ENCODE results near the gene U2AF1L4.
"Not testable (repeated sequence)": the region's sequence is repeated elsewhere in the genome, so short reads cannot be mapped to it uniquely, and the experiment has no call there.

The U2AF1L4 gene

DNA sequence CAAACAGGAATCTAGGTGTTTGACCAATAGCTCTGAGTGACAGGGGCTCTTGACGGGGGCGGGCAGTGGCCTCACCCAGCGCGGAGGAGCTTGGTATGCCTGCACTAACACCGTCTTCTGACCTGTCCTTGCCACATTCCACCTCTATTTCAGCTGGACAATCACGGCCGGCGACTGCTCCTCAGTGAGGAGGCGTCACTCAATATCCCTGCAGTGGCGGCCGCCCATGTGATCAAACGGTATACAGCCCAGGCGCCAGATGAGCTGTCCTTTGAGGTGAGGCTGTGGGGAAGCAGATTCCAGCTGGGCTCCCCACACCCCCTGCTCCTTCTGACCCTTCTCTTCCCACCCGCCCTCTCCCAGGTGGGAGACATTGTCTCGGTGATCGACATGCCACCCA lies 34.8 kb upstream of the U2AF1L4 start:
- DNase-seq = no peak

DNA sequence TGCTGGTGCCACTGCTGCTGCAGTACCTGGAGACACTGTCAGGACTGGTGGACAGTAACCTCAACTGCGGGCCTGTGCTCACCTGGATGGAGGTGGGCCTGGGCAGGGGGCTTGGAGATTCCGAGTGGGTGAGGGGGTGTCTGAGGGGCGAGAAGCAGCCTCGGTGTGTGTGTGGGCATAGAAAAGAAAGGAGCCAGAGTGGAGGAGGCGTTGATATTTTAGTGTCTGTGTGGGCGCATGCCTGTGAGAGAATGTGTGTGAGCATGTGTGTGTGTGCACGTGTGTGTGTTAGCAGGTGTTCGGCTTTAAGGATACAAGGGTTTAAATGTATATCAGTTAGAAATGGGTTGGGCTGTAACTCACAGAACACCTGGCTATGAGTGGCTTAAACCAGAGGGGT lies 33.8 kb upstream of the U2AF1L4 start:
- no peak for DNase-seq

DNA sequence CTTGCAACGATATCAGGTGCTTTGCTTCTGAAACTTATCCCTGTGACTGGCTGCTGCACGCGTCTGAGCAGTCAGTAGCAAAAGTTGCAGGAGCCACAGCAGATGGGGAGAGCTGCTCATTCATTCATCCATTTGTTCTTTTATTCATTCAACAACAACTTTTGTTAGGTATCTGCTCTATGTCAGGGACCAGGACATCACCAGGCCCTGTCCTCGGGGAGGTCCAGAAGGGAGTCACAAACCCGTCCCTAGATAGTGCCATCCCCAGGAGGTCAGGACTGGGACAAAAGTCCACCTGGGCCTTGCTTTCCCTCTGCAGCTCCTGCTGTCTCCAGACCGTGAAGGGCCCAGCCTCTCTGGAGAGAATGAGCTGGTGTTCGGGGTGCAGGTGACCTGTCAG lies 32.7 kb upstream of the U2AF1L4 start:
- DNase-seq = no peak

DNA sequence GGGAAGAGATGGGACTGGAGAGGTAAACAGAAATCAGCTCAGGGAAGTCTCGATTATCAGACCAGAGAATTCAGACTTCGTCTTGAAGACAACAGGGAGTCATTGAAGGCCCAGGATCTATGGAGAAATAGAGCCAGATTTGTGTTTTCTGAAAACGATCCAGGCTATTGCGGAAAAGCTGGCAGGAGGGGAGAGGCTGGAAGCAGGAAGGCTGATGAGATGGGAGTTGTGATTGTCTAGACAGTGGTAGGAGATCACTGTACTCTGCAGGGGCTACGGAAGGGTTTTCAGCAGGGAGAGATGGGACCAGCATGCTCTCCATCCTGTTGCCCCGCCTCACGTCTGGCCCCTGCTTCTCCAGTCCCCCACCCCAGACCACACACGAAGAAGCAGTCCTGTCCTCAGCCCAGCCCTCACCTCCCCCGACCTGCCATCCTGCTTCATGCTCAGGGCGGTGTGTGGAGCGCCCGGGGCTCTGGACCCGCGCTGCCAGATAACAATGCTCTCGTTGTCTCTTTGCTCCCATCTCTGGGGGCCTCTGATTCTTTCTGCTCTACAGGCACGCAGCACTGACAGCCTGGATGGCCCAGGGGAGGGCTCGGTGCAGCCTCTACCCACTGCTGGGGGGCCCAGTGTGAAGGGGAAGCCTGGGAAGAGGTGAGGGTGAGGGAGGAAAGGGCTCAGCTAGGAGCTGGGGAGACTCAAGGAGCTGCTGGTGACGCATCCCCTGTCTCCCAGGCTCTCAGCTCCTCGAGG lies 32.0 kb upstream of the U2AF1L4 start:
- no peak for DNase-seq

DNA sequence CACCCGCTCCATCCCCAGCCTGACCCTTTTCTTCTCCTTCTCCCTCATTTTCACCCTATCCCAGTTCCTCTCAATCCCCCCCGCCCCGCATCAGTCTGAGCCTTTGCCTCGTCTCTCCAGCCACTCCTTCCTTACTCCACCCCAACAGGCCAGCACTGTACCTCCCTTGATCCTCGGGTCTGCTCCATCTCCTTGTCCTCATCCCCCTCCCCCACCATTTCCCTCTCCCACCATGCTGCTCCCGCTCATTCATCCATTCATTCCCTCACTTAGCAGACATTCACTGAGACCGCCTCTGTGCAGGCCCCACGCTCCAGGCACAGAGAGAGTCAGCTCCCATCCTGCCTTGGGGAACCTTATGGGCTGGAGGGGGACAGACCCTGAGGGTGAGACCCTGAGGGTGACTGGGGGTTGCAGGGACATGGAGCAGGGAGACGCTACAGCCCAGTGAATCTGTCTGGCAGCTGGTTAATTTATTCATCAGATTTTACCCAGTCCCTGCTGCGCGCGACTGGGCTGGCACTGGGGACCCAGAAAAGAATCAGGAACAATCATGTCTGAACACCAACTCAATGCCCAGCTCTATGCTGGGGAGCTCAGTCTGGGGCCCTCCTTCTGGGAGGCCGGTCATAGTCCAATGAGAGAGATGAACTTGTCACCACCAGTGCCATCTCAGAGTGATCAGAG lies 31.0 kb upstream of the U2AF1L4 start:
- DNase-seq = peak; percentile 40

DNA sequence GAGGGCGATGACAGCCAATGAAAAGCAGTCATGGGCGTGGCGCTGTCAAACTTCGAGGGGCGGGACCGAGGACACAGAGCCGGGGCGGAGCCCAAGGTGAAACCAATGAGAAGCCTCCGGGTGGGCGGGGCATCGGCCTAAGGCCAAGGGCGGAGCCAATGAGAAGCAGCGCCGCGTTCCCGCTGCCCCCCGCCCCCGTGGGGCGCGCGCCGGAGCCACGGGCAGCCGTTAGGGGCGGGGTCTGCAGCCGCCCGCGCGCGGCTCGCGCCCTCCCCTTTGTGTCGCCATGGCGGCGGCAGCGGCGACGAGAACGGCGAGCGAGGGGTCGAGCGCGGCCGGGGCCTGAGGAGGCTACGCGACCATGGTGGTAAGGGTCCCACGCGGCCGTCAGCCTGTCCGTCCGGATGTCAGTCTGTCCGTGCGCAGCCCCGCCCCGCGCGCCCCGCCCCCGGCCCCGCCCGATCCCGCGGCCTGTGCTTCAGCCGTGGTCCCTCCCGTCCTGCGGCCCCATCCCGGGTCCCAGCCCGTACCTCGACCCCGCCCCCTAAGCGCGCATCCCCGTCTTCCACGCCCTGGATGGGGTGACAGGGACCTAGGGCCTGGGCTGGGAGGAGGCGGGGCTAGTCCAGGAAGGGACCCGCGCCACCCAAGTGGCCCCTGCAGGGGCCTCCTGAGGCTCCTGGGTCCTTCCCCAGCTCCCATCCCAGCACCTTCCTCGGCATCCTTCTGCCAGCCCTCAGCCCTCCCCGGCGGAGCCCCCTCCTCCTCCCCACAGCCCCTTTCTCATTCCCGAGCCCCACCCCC lies 30.3 kb upstream of the U2AF1L4 start, which contains the start of gene ARHGAP33:
Gene ARHGAP33, plus strand, starts transcription at position 267 of the 804 bp plus-strand sequence. Its CDS starts 95 bp downstream, at position 362.
- peak; percentile 100 for DNase-seq

DNA sequence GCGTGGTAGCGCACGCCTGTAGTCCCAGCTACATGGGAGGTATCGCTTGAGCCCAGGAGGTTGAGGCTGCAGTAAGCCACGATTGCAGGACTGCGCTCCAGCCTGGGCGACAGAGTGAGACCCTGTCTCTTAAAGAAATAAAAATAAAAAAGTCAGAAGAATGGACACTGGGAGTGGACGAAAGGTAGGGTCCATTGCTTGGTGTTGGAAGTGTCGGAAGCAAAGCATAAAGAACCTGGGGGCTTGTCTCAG lies 29.8 kb upstream of the U2AF1L4 start:
- no peak for DNase-seq

DNA sequence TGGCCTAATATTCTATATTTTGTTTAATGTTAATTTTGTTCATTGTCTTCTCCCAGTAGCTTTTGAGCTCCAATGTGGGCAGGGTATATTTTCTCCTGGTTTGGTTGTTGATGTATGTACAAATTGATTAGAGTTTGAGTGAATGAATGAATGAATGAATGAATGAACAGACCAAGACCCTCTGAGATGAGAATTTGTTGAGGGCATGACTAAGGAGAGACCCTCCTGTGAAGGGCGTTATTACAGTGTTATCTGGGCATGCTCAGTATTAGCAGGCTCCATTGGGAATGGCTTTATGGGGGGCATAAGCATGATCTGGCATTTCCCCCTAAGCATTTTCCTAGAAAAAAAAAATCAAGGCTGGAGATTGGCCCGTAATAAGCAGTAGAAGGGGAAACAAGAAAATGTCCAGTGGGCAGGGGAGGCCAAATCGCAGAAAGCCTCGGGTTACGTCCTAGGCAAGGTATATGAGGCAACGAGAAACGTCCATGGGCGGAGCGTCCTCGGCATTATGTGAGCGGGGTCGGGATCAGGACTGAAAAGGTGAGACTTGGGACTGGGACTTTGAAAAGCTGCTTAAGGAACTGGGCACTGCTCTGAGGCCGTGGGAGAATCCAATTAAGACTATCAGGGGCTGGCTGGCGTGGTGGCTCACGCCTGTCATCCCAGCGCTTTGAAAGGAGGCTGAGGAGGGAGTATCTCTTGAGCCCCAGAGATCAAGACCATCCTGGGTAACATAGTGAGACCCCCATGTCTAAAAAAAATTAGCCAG lies 29.2 kb upstream of the U2AF1L4 start:
- peak; percentile 76 for DNase-seq

DNA sequence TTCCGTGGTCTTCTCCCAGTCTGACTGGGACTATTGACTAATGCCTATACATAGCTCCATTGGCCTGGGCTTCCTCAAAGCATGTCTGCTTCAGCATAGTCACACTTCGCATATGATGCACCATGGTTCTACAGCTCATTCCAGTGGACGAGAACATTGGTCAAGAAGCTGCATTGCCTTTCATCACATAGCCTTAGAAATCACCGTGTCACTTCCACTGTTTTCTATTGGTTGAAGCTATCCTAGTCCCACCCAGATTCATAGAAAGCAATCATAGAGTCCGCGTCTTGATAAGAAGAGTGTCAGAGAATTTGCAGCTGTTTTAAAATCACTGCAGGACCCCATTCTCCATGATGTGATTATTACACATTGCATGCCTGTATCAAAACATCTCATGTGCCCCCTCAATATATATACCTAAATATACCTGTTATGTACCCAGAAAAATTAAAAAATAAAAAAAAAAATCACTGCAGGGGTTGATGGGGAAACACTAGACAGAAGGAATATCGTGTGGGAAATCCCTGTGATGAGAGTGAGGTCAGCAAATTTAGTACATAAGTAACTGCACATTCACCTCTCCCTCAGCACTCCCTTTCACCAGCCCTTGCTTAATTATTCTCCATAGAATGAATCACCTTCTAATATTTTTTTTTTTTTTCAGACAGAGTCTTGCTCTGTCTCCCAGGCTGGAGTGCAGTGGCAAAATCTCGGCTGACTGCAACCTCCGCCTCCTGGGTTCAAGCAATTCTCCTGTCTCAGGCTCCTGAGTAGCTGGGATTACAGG lies 28.0 kb upstream of the U2AF1L4 start:
- DNase-seq = peak; percentile 31

DNA sequence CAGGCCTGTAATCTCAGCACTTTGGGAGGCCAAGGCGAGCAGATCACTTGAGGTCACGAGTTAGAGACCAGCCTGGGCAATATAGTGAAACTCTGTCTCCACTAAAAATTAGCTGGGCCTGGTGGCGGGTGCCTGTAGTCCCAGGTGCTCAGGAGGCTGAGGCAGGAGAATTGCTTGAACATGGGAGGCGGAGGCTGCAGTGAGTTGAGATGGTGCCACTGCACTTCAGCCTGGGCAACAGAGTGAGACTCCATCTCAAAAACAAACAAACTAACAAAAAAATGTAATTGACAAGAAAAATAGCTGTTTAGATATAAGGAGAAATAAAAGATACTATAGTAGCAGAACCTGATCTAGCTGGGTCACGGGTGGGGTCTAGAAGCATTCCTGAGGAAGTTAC lies 27.1 kb upstream of the U2AF1L4 start:
- DNase-seq = not testable (repeated sequence)

DNA sequence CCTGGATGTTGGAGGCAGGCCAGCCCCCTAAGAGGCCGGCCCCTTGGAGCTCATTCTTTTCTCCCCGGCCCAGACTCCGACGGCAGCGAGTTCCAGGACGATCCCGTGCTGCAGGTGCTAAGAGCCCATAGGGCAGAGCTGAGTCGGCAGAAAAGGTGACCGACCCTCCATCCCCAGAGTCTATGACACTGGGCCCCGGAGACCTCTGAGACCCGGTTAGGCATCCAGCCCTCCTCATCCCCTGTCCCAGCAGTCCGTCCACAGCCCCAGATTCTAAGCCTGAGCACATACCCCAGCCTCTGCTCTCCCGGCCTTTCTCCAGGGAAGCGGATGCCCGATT lies 22.8 kb upstream of the U2AF1L4 start:
- no peak for DNase-seq

DNA sequence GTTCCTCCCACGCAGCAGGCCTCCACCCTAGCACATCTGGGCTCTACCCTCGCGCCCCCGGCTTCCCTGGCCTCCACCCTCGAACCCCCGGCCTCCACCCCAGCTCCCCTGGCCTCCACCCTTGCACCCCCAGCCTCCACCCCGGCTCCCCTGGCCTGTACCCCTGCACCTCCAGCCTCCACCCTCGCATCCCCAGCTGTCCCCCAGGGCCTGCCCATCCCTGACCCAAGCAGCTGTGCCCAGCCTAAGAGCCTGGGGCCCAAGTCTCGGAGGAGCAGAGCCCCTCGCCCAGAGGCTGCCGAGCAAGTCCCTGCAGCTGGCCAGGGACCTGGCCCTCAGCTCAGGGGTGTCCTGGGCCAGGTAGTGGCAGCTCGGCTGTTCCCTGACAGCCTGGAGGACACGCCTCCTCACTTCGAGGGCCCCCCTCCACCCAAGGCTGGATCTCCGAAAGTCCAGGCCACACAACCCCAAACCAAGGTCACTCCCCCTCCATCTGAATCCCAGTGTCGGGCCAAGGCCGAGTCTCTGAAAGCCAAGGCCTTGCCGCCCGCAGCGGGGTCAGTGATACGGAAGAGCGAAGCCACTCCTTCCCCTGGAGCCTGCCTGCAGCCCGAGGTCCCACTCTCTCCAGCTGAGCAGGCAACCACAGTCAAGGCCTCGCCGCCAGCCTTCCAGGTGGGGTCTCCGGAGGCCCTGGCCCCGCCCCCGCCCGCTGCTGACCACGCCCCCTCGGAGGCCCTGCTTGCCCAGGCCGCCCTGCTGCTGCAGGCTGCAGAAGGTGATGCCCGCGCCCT lies 22.3 kb upstream of the U2AF1L4 start:
- no peak for DNase-seq

DNA sequence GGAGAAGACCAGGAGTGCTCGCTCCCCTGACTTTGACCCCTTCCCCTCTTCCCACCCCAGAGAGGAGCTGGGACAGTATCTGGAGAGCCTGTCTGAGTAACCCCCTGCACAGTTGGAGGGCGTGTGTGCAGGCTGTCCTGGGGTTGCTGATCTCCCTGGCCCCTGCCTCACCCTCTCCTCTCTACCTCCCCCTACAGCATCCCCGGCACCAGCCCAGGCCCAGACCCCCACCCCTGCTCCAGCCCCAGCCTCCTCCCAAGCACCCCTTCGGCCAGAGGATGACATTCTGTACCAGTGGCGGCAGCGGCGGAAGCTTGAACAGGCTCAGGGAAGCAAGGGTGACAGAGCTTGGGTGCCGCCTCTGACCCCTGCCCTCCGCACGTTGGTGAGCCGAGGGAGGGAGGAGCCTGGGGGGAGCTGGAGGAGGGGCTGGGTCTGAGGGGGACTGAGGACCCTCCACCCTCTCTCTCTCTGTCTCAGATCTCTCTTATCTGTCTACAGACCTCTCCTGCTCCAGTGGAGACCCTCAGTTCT lies 21.4 kb upstream of the U2AF1L4 start:
- DNase-seq = no peak

DNA sequence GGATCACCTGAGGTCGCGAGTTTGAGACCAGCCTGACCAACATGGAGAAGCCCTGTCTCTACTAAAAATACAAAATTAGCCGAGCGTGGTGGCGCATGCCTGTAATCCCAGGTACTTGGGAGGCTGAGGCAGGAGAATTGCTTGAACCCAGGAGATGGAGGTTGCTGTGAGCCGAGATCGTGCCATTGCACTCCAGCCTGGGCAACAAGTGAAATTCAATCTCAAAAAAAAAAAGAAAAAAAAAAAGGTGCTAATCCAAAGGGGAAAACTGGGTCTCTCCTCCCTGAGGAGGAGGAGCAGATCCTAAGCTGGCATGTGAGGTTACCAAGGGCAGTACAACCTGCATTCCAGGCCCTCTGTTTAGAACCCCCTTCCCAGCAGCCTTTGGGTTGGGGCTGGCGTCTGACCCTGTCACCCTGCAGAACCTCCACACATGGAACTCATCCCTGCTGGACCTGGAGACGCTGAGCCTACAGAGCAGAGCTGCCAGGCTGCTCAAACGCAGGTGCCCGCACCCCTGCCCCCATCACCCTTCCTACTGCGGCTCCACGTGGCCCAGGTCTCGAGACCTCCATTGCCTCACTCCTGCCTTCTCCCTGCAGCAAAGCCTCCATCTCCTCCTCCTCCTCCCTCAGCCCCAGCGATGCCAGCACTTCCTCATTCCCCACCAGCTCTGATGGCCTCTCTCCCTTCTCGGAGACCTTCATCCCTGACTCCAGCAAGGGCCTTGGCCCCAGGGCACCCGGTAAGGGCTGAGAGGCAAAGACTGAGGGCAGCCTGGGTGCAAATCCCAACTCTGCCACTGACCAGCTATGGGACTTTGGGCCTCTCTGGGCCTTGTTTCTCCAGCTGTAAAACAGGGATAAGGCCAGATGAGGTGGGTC lies 19.5 kb upstream of the U2AF1L4 start:
- DNase-seq = no peak

DNA sequence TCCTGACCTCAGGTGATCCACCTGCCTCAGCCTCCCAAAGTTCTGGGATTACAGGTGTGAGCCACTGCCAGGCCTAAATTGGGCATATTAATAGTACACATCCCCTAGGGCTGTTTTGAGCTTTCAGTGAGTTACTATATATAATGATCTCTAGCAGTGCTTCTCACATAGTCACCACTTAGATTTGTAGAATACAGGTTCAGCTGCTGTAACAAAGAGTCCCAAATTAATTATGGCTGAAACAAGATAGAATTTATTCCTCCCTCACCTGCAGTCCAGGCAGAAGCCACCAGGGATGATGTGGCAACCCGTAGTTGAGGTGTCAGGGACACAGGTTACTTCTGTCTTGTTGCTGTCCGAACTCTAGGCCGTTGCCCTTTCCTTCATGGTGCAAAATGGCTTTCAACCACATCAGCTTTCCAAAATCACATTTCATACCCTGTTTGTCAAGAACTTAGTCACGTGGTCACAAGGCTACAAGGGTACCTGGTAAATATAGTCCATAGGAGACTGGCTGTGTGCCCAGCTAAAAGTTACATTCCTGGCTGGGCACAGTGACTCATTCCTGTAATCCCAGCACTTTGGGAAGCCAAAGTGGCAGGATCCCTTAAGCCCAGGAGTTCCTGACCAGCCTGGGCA lies 15.6 kb upstream of the U2AF1L4 start:
- DNase-seq = no peak

DNA sequence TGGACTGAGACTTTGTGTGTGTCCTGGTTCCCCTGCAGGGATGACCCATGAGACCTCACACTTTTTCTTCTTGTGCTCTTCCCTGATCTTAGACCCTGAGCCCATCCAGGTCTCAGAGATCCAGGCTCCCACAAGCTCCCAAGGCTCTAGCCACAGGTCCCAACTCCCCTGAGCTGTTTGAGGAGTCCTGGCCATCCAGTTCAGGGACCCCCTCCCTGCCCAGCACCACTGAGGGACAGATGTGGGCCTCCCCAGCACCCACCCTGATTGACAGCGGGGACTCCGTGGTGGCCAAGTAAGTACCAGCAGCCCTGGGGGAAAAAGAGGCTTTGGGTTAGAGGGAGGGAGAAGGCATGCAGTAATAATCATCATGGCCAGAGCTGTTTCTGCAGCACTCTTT lies 14.5 kb upstream of the U2AF1L4 start:
- no peak for DNase-seq

DNA sequence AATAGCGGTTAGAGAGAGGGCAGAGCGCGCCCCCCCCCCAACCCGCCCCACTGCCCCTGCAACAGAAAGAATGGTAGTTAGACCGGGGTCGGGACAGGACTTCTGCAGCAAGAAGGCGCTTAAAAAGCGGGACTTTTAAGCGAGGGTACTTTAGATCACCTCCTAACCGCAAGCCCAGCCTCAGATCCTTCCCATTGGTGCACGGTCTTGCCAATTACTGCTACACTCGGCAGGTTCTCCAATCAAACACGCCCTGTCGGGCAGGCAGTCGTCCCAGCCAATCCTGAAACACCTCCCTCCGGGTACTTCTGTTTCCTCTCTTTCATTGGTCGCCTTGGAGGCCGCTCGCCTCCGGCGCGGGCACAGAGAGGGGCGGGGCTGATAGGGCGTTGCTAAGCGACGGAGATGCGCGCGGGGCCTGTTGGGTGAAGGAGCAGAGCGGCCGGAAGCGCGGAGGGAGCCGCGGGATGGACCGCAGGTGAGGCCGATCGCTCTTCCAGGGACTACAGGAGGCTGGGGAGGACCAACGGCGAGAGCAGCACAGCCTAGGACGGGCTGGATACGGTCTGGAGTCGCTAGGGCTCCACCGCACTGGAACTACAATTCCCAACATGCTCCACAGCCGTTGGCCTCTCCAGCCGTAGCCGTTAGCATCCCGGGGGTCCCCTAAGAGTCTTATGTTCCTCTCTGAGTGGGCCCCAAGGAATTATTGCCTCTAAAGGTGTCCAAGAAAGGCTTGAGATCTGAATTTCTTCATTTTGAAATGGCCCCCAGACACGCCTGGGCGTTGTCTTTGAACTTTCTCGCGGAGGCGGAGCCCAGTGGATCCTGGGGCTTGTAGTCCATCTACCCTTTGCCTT lies 12.8 kb upstream of the U2AF1L4 start, which contains the start of gene PROSER3:
Gene PROSER3, plus strand, starts transcription at position 428 of the 860 bp plus-strand sequence. Its CDS starts 40 bp downstream, at position 468.
- DNase-seq = peak; percentile 100

DNA sequence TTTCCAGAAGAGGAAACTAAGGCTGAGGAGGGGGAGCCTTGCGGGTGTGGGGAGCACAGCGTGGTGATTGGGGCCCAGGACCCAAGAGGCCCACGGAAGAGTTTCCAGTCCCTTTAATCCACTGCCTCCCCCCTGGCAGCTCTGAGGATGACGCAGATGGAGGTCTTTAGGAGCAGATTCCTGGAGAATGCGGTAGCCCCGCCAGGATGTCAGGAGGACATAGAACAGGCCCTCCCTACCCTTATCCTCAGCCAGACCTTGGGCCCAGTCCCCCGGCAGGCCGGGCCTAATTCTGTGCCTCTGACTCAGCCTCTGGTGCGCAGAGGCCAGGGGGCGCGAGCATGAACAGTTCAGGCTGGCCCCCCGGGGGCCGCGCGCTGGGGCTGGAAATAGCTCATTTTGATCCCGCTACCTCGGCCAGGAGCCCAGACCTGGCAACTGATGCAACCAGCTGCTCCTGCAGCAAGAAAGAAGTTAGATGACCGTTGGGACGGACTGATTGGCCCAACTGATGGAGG lies 12.1 kb upstream of the U2AF1L4 start:
- DNase-seq = peak; percentile 90

All from NCI-H69 (cell line).